Left ventricle myocardium superior (tissue), 1 donor: ENCODE measurements around the gene NCAM2. TPM values are rescaled to one million over a fixed set of nuclear protein-coding genes. Genes with fewer than 3 reads are reported as not detected.

Experiments used
- ATAC-seq: fragments of 200-7000 bp; cut with Tn5 transposase; one replicate; pipeline ENCODE4 v1.9.1; 2020; ENCODE audit warnings: mild to moderate bottlenecking, moderate library complexity
- DNase-seq: peaks from one replicate; pipeline ENCODE4 v3.0.0-alpha.2; 2020
- intact Hi-C: fragments of 100-400 bp; cut with micrococcal nuclease; formaldehyde crosslinking; loops from one replicate; pipeline ENCODE4 v1.11.0; 2022
- total RNA-seq: library from RNA; stranded (reverse); fragmentation: NEBNext Ultra II Directional; extraction: Animal tissue kit (Norgen Biotek cat#: 25700); gene quantifications from one replicate; pipeline ENCODE4 v1.2.1, GENCODE V29; 2021
- donor health status: DM: no; HTN: yes; CAD: no; lungs with severe emphysema.

The NCAM2 gene
- total RNA-seq, 1 donor from 2014 or later: 4.4 TPM

GRCh38 chr21:21158376-21158918 is 160.2 kb downstream of the NCAM2 start:
- DNase-seq (no peak), ATAC-seq (no peak)
- intact Hi-C loops: no loop called here

GRCh38 chr21:21159253-21159899 is 161.2 kb downstream of the NCAM2 start:
- ATAC-seq: no peak
- no peak for DNase-seq

GRCh38 chr21:21162786-21163185 is 164.6 kb downstream of the NCAM2 start:
- no peak for ATAC-seq
- no peak for DNase-seq
- intact Hi-C loops: no loop called here

More at GRCh38 chr21:21159253-21159899, 161.2 kb downstream of the NCAM2 start:
- intact Hi-C loops: no loop called here

GRCh38 chr21:21163904-21164303 is 165.7 kb downstream of the NCAM2 start:
- DNase-seq (peak; percentile 31), ATAC-seq (peak; percentile 56)
- intact Hi-C loops: no loop called here

GRCh38 chr21:21165063-21165645 is 166.9 kb downstream of the NCAM2 start:
- peak; percentile 93 for ATAC-seq
- intact Hi-C loops: no loop called here
- DNase-seq: no peak

GRCh38 chr21:21174676-21175075 is 176.5 kb downstream of the NCAM2 start:
- intact Hi-C loops: no loop called here
- DNase-seq (no peak), ATAC-seq (no peak)

- ATAC-seq (no peak), DNase-seq (no peak)
- intact Hi-C loops: no loop called here
Observed at GRCh38 chr21:21175798-21176334, 177.7 kb downstream of the NCAM2 start.

GRCh38 chr21:21177353-21177986 is 179.3 kb downstream of the NCAM2 start:
- no peak for ATAC-seq
- intact Hi-C loops: no loop called here
- no peak for DNase-seq

- intact Hi-C loops: no loop called here
- DNase-seq (no peak), ATAC-seq (peak; percentile 54)
Observed at GRCh38 chr21:21179619-21180298, 181.6 kb downstream of the NCAM2 start.

GRCh38 chr21:21182401-21183010 is 184.3 kb downstream of the NCAM2 start:
- no peak for ATAC-seq
- no peak for DNase-seq
- intact Hi-C loops: no loop called here

GRCh38 chr21:21183092-21183491 is 184.9 kb downstream of the NCAM2 start:
- intact Hi-C loops: no loop called here
- ATAC-seq (no peak), DNase-seq (no peak)

- ATAC-seq (no peak), DNase-seq (no peak)
- intact Hi-C loops: no loop called here
Observed at GRCh38 chr21:21184771-21185528, 186.7 kb downstream of the NCAM2 start.

- DNase-seq (no peak), ATAC-seq (no peak)
- intact Hi-C loops: no loop called here
Observed at GRCh38 chr21:21187579-21187978, 189.4 kb downstream of the NCAM2 start.

GRCh38 chr21:21188513-21189195 is 190.4 kb downstream of the NCAM2 start:
- DNase-seq (no peak), ATAC-seq (no peak)
- intact Hi-C loops: no loop called here

GRCh38 chr21:21195417-21195943 is 197.3 kb downstream of the NCAM2 start:
- ATAC-seq (no peak), DNase-seq (no peak)
- intact Hi-C loops: no loop called here

- DNase-seq: no peak
- intact Hi-C loops: no loop called here
- ATAC-seq: no peak
Observed at GRCh38 chr21:21196087-21196486, 197.9 kb downstream of the NCAM2 start.

GRCh38 chr21:21196848-21197247 is 198.6 kb downstream of the NCAM2 start:
- no peak for ATAC-seq
- intact Hi-C loops: no loop called here
- no peak for DNase-seq
